Prostate gland (tissue), 2 donors: ENCODE data around the gene C7orf25. TPM values are rescaled to one million over a fixed set of nuclear protein-coding genes. Genes with fewer than 3 reads are reported as not detected.

Experiments
- DNase-seq: peaks from one replicate; pipeline ENCODE4 v3.0.0-alpha.2; 2019; ENCODE audit warnings: low spot score
- H3K27ac ChIP-seq, 2 donors: fragments of 200-600 bp; sonication (generic); 2 replicates each; pipeline ENCODE4 v1.5.1; 2017 to 2019
- H3K27me3 ChIP-seq: fragments of 200-600 bp; sonication (generic); replicated peaks from 2 replicates; pipeline ENCODE4 v1.5.1; 2019; ENCODE audit not compliant: insufficient read depth
- H3K36me3 ChIP-seq, 2 donors: fragments of 200-600 bp; sonication (generic); 1 replicate in 1 of 2; 2 replicates in 1 of 2; pipeline versions ENCODE4 v1.5.1 to v1.8.1; 2017 to 2019
- H3K4me1 ChIP-seq: fragments of 200-600 bp; sonication (generic); replicated peaks from 2 replicates; pipeline ENCODE4 v1.5.1; 2019
- H3K4me3 ChIP-seq, 2 donors: fragments of 200-600 bp; sonication (generic); 2 replicates each; pipeline ENCODE4 v1.5.1; 2017 to 2019
- H3K9me3 ChIP-seq: fragments of 200-600 bp; sonication (generic); 2 replicates; pipeline ENCODE4 v1.5.1; 2017
- POLR2A ChIP-seq: fragments of 450-650 bp; IDR thresholded peaks from one replicate; pipeline ENCODE4 v1.6.1; 2016; ENCODE audit warnings: antibody characterized with exemption, mild to moderate bottlenecking
- POLR2AphosphoS5 ChIP-seq: sonication (generic); formaldehyde crosslinking; IDR thresholded peaks from one replicate; pipeline ENCODE4 v1.6.1; 2017; ENCODE audit warnings: antibody characterized with exemption
- WGBS: methylation state at CpG from one replicate; pipeline ENCODE4 v1.1.5; 2018; 5-methylcytosine and 5-hydroxymethylcytosine counted together
- intact Hi-C: fragments of 100-400 bp; cut with DNase I; formaldehyde crosslinking; loops from one replicate; pipeline ENCODE4 v1.14.2; 2022
- total RNA-seq, 2 donors: library from RNA; depleted of rRNA; stranded (reverse); fragments of >200 nt; gene quantifications; one replicate each; pipeline ENCODE4 v1.1.0, GENCODE V29; 2016
- TF ChIP-seq, protein P1 (sequence below), 4 experiments: fragments of 200-600 bp in 2 of 4; fragments of 450-650 bp in 2 of 4; sonication (generic) in 2 of 4; IDR thresholded peaks; 1 replicate in 3 of 4; 2 replicates in 1 of 4; pipeline ENCODE4 v1.5.1; 2016 to 2019; ENCODE audit warnings: antibody characterized with exemption in 4 of 4, mild to moderate bottlenecking in 2 of 4, moderate library complexity in 2 of 4

The C7orf25 gene
- 10 to 100 TPM in 1 of 2 donors, 1 to 10 TPM in 1; 7.5 to 20.8 TPM for total RNA-seq

DNA sequence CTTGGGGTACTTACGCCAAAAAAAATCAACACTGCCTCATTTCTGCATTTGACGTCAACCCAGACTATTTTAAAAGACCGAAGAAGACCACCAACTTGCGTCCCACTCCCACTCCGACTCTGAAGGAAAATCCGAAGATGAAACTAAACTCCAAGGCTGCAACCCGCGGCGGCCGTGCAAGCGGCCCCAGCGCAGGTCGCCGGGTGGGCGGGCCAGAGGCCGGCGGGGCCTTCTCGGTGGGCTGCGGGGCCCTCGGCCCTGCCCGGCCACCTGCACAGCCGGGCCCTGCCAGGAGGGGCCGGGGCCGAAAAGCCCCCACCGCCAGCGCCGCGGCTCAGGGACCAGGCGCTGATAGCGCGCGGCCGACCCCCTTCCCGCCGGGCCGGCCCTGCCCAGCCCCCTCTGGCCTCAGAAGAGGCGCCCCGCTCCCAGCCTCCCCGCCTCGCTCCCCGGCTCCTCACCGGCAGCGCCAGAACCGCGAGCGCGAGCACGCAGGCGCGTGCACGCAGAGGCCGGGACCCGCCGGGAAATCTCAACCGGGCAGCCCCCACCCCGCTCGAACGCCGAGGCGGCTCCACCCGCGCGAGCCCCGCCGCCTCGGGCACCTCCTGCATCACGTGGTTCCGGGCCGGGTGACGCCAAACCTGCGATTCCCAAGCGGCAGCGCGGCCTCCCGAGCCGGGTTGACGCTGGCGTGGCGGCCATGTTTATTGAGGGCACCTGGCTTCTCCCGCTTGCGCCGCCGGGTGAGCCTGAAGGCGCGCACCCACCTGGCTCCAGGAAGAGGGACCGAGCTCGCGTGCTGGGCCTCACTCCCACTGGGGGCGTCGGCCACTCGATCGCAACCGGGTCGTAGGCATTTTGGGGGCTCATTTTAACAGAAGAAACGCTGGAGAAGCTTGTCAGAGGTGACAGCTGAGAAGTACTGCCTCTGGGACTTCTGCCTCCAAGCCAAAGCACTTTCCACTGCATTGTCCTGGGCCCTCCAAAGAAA lies at the start of gene C7orf25:
TSS of gene C7orf25 (minus strand) at position 617 of the 994 bp plus-strand sequence. CDS start 1,170 bp downstream, outside the sequence.
- Histone ChIP-seq H3K36me3 (no peaks in the 10 kb centered on the region), H3K4me1 (no peaks in the 10 kb centered on the region), H3K27ac (peak within 1 kb of the TSS; percentile 78 to 86), H3K4me3 (peak within 1 kb of the TSS; percentile 94 to 95), H3K27me3 (no peaks in the 10 kb centered on the region), H3K9me3 (no peaks in the 10 kb centered on the region)
- under 1% methylated on average over 91 of the region's 95 CpGs for WGBS
- intact Hi-C loops, result no loop called here
- TF ChIP-seq, protein P1, sequence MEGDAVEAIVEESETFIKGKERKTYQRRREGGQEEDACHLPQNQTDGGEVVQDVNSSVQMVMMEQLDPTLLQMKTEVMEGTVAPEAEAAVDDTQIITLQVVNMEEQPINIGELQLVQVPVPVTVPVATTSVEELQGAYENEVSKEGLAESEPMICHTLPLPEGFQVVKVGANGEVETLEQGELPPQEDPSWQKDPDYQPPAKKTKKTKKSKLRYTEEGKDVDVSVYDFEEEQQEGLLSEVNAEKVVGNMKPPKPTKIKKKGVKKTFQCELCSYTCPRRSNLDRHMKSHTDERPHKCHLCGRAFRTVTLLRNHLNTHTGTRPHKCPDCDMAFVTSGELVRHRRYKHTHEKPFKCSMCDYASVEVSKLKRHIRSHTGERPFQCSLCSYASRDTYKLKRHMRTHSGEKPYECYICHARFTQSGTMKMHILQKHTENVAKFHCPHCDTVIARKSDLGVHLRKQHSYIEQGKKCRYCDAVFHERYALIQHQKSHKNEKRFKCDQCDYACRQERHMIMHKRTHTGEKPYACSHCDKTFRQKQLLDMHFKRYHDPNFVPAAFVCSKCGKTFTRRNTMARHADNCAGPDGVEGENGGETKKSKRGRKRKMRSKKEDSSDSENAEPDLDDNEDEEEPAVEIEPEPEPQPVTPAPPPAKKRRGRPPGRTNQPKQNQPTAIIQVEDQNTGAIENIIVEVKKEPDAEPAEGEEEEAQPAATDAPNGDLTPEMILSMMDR (IDR thresholded peaks at IDR 0.05), result peak in 1 of 4 experiments; percentile 23
- TF ChIP-seq POLR2AphosphoS5 (peak; percentile 91), POLR2A (no peak)
- peak; percentile 97 for DNase-seq

- intact Hi-C loops, result no loop called here
- Histone ChIP-seq H3K4me3 (no peak overlapping the region), H3K27ac (no peak overlapping the region), H3K27me3 (no peaks in the 10 kb centered on the region), H3K4me1 (no peaks in the 10 kb centered on the region), H3K36me3 (no peaks in the 10 kb centered on the region), H3K9me3 (no peaks in the 10 kb centered on the region)
- TF ChIP-seq, protein P1 (IDR thresholded peaks at IDR 0.05), result no peak
- DNase-seq, result no peak
- WGBS, result 69% methylated on average over 2 of the region's 2 CpGs
Measured at GRCh38 chr7:42961170-42961569, 49.3 kb upstream of the C7orf25 start.

- TF ChIP-seq, protein P1 (IDR thresholded peaks at IDR 0.05), result no peak
- TF ChIP-seq POLR2A (no peak), POLR2AphosphoS5 (no peak)
- no peaks in the 10 kb centered on the region for H3K4me1 ChIP-seq
- H3K9me3 ChIP-seq, result no peaks in the 10 kb centered on the region
- no peak overlapping the region for H3K27ac ChIP-seq
- H3K36me3 ChIP-seq, result no peaks in the 10 kb centered on the region
- no peak for DNase-seq
- H3K4me3 ChIP-seq, result no peak overlapping the region
- intact Hi-C loops, result no loop called here
- 79% methylated on average over 2 of the region's 2 CpGs for WGBS
- no peaks in the 10 kb centered on the region for H3K27me3 ChIP-seq
Measured at GRCh38 chr7:42960762-42961161, 48.9 kb upstream of the C7orf25 start.

DNA sequence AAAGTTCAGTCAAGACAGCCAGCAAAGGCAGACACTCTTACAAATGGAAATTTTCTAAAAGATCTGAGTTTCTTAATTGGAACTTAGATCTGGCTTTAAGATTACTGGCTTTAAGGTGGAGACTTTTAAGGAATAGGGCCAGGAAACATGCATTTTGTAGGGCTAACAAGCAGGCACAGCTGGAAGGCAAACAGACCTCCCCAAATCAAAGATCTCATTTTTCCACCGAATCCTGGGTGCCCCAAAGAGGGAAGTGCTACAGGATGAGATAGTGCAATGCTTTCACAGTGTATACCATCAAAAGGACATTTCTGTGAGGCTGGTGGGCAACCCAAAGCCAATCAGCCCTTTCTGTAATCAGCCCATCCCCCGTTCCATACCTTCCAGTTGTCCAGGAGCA lies 47.7 kb upstream of the C7orf25 start:
- Histone ChIP-seq H3K4me1 (no peaks in the 10 kb centered on the region), H3K27ac (no peak overlapping the region), H3K36me3 (no peaks in the 10 kb centered on the region), H3K9me3 (no peaks in the 10 kb centered on the region), H3K4me3 (no peak overlapping the region), H3K27me3 (no peaks in the 10 kb centered on the region)
- TF ChIP-seq POLR2AphosphoS5 (no peak), POLR2A (no peak)
- TF ChIP-seq, protein P1 (IDR thresholded peaks at IDR 0.05), result no peak
- intact Hi-C loops, result no loop called here
- no peak for DNase-seq
- 88% methylated on average over 2 of the region's 2 CpGs for WGBS

DNA sequence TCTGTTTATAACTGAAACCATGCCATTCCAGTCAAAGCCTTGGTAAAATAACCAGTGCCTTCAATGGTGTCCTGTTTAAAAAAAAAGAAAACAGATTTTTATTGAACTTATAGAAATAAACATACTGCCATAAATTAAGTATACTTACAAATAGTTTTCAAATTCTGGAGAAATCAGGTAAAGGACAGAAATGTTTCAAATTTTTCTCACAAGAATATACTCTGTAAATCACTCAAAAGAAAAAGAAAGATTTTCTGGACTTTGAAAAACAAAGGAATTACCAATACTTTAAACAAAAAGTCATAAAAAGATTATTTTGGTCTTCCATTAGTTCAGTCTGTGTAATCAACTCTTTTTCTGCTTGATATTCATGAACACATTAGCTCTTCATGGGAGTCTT lies 44.2 kb upstream of the C7orf25 start:
- H3K36me3 ChIP-seq, result no peaks in the 10 kb centered on the region
- no peak overlapping the region for H3K27ac ChIP-seq

More for the DNA sequence above, 44.2 kb upstream of the C7orf25 start:
- H3K9me3 ChIP-seq, result no peaks in the 10 kb centered on the region
- intact Hi-C loops, result no loop called here
- no peak for DNase-seq
- no peaks in the 10 kb centered on the region for H3K4me1 ChIP-seq
- TF ChIP-seq, protein P1 (IDR thresholded peaks at IDR 0.05), result no peak
- no peak for TF ChIP-seq POLR2AphosphoS5
- no peak for TF ChIP-seq POLR2A
- H3K4me3 ChIP-seq, result no peak overlapping the region
- no peaks in the 10 kb centered on the region for H3K27me3 ChIP-seq
